ENCODE results near the gene NTHL1.

NTHL1 gene

GRCh38 chr16:2087748-2088631 is 40.4 kb upstream of the NTHL1 start:
- no peak for TF ChIP-seq POLR2A (IDR thresholded peaks at IDR 0.05; ENCODE audit: low read depth, low read length)
- FAIRE-seq, result no peak

GRCh38 chr16:2086812-2087747 is 39.4 kb upstream of the NTHL1 start:
- no peak for TF ChIP-seq POLR2A (IDR thresholded peaks at IDR 0.05; ENCODE audit: low read depth, low read length)
- DNase-seq (ENCODE audit: insufficient read length, low spot score), result no peak
- FAIRE-seq, result no peak

More at GRCh38 chr16:2087748-2088631, 40.4 kb upstream of the NTHL1 start:
- DNase-seq (ENCODE audit: insufficient read length, low spot score), result no peak

- no peak for DNase-seq (ENCODE audit: insufficient read length, low spot score)
- no peak for TF ChIP-seq POLR2A (IDR thresholded peaks at IDR 0.05; ENCODE audit: low read depth, low read length)
- no peak for FAIRE-seq
Measured at GRCh38 chr16:2086106-2086742, 38.6 kb upstream of the NTHL1 start.

- TF ChIP-seq POLR2A (IDR thresholded peaks at IDR 0.05; ENCODE audit: low read depth, low read length), result no peak
- no peak for DNase-seq (ENCODE audit: insufficient read length, low spot score)
Measured at GRCh38 chr16:2085669-2086068, 38.0 kb upstream of the NTHL1 start.

GRCh38 chr16:2084895-2085625 is 37.4 kb upstream of the NTHL1 start:
- DNase-seq (ENCODE audit: insufficient read length, low spot score) (no peak), FAIRE-seq (no peak)

More at GRCh38 chr16:2085669-2086068, 38.0 kb upstream of the NTHL1 start:
- FAIRE-seq, result no peak

GRCh38 chr16:2083876-2084780 is 36.5 kb upstream of the NTHL1 start:
- no peak for TF ChIP-seq POLR2A (IDR thresholded peaks at IDR 0.05; ENCODE audit: low read depth, low read length)
- FAIRE-seq, result no peak
- DNase-seq (ENCODE audit: insufficient read length, low spot score), result no peak

More at GRCh38 chr16:2084895-2085625, 37.4 kb upstream of the NTHL1 start:
- TF ChIP-seq POLR2A (IDR thresholded peaks at IDR 0.05; ENCODE audit: low read depth, low read length), result no peak

GRCh38 chr16:2083409-2083808 is 35.8 kb upstream of the NTHL1 start:
- DNase-seq (ENCODE audit: insufficient read length, low spot score) (no peak), FAIRE-seq (no peak)
- TF ChIP-seq POLR2A (IDR thresholded peaks at IDR 0.05; ENCODE audit: low read depth, low read length), result no peak

GRCh38 chr16:2082983-2083364 is 35.3 kb upstream of the NTHL1 start:
- DNase-seq (ENCODE audit: insufficient read length, low spot score) (no peak), FAIRE-seq (no peak)
- no peak for TF ChIP-seq POLR2A (IDR thresholded peaks at IDR 0.05; ENCODE audit: low read depth, low read length)

GRCh38 chr16:2082171-2082982 is 34.7 kb upstream of the NTHL1 start:
- FAIRE-seq (no peak), DNase-seq (ENCODE audit: insufficient read length, low spot score) (no peak)
- TF ChIP-seq POLR2A (IDR thresholded peaks at IDR 0.05; ENCODE audit: low read depth, low read length), result no peak

- DNase-seq (ENCODE audit: insufficient read length, low spot score) (no peak), FAIRE-seq (no peak)
- TF ChIP-seq POLR2A (IDR thresholded peaks at IDR 0.05; ENCODE audit: low read depth, low read length), result no peak
Measured at GRCh38 chr16:2081201-2082084, 33.8 kb upstream of the NTHL1 start.

- no peak for TF ChIP-seq POLR2A (IDR thresholded peaks at IDR 0.05; ENCODE audit: low read depth, low read length)
- FAIRE-seq (no peak), DNase-seq (ENCODE audit: insufficient read length, low spot score) (no peak)
Measured at GRCh38 chr16:2079991-2080390, 32.4 kb upstream of the NTHL1 start.

Measured in H54 (cell line).